ENCODE data around the gene KCNAB2.
"Not testable (repeated sequence)": the region's sequence is repeated elsewhere in the genome, so short reads cannot be mapped to it uniquely, and the experiment has no call there.

KCNAB2 gene

DNA sequence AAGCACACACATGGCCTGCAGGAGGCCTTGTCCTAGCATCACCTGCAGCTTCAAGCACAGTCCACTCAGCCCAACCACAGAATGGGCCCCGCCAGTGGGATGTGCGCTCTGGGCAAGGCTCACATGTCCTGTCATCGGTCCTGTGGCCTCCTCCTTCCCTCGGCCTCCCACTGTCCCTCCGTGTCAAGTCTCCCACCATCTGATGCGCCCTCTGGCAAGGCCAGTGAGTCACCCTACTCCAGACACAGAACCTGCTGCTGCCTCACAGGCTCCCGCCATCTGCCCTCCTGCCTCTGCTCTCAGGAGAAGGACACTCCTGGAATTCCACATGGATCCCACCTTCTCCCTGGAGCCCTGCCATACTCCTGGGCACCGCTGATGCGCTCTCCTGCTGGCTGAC, 14.2 kb downstream of the KCNAB2 start:
- no peak for DNase-seq

DNA sequence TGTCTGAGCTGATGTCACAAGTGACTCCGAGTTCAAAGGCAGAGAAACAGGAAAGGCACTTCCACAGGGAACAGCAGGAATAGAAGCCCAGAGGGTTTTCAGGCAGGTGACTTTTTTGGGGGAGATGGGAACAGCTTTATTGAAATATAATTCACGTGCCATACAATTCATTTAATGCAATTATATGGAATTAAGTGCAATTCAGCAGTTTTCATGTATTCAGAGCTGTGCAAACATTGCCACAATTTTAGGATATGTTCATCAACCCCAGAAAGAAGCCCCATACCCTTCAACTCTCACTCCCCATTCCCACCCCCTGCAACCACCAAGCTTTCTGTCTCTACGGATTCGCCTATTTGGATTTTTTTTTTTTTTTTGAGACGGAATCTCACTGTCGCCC, 17.0 kb downstream of the KCNAB2 start:
- no peak for DNase-seq

DNA sequence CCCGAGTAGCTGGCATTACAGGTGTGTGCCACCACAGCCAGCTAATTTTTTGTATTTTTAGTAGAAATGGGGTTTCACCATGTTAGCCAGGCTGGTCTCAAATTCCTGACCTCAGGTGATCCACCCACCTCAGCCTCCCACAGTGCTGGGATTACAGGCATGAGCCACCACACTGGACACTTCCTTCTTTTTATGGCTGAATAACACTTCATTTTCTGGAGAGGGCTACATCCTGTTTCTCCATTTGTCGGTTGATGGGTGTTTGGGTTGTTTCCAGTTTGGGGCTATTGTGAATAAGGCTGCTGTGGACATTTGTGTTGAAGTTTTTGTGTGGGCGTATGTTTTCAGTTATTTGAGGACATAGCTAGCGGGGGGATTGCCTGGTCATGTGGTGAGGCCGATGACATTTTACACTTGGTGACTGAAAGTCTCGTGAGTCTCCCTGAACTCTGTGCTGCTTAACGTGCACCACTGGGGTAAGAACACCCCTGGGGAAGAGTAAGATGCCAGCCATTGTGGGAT, 17.9 kb downstream of the KCNAB2 start:
- DNase-seq = not testable (repeated sequence)

DNA sequence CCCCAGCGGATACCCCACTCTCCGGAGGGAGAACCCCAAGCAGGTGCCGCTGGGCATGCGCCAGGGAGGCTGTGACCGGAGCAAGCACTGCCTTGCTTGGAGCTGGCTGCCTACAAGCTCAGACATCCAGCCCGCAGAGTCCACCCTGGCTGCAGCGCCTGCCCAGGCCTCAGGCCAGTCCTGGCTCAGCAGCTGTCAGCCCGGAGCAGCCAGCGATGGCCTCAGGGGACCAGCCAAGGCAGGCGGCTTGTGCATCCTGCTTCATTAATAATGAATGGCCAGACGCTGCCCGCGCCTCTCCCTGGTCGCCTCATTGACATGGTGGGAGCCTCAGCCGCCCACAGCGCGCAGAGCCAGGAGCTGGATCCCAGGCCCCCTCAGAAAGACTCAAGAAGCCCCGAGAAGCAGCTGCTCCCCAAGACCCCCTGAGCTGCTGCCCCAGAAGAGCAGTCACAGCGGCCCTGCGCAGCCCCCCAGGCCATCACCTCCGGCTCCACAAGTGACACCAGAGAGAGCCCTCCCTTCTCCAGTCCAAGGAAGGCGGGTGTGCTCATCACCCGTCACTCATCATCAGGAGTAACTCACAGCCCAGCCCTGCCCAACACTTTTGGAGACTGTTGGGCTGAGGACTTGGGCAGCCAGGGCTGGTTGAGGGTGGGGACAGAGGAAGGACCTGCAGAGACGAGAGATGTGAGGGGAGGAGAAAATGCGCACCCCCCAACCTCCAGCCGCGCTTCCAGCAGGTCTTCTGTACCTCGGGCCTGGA, 19.6 kb downstream of the KCNAB2 start:
- DNase-seq = no peak

DNA sequence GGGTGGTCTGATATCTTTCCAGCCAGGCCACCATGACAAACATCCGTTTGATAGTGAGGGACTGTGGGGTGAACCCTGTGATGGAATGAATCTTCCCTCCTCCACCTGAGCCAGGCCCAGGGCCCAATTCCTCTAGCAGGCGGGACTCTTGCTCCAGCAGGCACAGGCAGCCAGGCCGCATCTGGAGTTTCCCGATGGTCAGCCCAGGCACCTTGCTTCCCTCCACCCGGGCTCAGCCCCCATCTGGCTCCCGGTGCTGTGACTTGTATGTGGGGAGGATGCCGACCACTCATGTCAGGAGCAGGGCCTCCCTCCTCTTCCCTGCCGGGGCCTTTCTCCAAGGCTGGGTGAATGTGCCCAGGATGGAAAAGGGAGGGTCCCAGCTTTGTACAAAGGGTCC, 21.0 kb downstream of the KCNAB2 start:
- DNase-seq = no peak

DNA sequence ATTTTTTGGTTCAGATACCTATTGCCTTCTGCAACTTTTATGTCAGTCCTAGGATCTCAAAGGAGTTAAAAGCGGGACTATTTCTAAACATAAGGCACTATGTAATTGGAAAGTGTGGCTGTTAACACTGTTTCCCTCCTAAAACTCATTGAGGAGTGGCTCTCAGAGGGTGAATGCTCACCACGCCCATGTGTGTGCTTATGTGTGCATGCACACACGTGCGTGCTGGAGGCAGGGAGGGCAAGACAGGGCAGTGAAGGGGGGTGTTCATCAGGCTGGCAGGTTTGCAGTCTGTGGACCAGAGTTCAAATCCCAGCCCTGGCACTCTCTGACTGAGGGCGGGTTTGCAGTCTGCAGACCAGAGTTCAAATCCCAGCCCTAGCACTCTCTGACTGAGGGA, 22.4 kb downstream of the KCNAB2 start:
- DNase-seq = no peak

DNA sequence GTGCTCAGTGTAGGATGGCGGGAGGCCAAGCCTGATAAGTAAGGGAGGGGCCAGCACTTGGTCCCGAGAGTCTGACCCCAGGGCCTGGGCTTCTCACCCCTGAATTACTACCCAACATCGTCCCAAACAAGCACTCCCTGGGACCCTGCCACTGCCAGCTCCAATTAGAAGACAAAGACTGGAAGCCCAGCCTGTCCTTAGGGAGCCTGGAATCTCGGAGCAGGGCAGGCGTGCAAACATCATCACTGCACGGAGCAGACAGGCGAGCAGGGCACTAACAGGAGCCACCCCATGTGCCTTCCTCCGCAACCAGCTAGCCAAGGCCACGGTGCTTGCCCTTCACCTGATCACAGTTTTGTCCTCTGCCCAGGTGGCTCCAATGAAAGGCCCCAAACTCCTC, 23.2 kb downstream of the KCNAB2 start:
- no peak for DNase-seq

DNA sequence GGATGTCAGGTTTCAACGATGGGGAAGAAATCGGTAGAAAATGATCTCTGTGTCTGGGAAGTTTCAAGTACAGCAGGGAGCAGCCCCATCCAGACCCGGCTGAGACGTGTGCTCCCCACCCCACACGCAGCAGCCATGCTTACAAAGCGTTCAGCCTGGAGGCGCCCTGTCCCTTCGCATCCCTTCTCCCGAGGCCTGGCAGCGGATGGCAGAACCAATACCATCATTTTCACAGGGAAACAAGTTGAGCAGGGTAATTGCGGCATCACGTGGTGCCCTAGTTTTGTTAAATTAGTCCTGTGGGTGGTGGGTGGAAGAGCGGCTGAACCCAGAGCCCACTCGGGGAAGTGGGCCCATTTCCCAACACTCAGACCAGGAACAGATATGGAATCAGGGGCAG, 23.9 kb downstream of the KCNAB2 start:
- DNase-seq = no peak

DNA sequence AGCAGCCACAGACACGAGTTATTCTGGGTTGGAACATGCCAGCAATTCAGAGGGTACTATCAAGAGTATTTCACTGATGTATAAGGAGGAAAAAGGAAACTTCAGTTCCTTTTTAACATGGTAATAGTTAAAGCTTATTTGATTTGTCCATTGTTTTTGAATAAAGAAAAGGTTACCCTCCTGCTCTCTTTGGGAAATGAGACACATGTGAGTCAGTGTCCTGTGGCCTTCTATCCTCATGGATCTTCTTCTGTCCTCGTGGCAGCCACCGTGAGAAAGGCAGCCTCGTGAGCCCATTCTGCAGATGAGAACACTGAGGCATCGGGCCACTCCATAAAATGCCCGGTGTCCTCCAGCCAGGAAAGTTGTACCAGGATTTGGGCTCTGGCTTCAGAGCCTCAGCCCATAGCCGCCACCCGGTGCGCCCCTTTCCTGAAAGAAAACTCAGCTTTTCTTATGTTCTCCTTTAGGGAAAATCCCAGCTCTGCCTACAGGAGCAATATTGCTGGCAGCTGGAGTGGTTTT, 24.8 kb downstream of the KCNAB2 start:
- no peak for DNase-seq

DNA sequence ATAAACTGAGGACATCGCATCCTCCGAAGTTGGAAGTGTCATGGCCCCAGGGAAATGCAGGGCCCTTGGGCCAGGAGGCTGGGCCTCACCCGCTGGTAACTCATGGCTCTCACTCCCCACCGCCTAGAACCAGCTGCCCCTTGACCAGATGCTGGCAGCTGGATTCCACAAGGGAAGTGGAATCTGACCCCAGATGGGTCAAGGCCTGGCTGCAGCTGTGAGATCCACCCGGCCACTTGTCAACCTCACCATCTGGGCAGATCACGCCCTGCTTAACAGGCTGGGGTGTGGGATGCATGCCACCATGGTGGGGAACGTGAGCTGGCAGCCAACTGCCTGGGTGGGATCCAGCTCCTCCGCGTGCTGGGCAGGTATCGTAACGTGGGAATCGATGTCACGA, 25.5 kb downstream of the KCNAB2 start:
- no peak for DNase-seq

DNA sequence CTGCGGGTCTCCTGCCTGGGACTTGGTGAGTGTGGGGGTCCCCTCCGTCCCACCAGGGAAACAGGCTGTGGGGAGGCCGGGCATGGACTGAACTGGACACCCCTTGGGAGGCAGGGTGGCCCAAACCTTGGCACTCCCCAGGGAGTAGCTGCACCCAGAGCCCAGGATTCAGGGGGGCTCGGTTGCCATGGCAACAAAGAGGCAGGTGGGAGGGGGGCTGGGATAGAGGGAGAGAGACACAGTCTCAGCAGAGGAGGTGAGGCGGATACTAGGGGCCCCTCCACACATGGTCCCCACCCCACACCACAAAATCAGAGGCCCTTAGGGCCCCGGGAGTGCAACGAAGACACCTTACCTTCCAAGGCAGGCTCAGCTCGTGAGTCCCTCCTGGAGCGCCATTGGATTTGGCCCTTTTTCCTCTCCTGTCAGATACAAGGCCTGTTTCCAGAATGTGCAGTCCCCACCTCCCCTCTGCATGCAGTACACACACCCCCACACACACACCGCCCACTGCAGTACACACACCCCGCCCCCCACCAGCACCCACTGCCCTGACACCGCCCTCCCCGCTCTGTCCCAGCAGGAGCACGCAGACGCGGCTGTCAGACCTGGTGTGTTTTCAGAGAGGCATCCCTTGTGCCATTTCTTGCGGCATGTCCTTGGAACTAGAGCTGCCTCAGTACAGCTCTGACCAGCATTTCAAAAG, 27.2 kb downstream of the KCNAB2 start:
- DNase-seq = no peak

DNA sequence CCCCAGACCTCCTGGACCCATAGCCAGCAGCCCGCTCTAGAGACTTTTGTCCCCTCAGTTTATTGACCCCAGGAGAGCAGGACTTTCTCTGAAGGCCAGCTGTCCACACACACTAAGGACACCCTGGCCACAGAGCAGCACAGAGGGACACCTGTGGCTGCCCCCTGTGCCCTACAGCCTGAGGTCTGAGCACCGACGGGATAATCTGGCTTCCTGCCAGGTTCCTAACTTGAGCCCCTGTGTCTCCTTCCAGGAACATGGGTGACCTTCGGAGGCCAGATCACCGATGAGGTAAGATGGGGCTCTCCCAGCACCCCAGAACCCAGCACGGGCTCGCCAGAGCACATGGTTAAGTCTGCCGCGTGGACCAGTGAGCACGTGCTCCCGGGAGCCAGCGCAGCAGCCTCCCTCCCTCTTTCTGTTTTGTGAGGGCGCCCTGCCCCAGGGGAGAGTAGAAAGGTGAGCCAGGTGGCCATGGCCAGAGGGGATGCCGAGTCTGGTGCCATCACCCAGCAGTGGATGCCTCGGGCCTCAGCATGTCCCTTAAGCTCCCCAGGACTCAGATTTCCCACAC, 27.9 kb downstream of the KCNAB2 start:
- no peak for DNase-seq

DNA sequence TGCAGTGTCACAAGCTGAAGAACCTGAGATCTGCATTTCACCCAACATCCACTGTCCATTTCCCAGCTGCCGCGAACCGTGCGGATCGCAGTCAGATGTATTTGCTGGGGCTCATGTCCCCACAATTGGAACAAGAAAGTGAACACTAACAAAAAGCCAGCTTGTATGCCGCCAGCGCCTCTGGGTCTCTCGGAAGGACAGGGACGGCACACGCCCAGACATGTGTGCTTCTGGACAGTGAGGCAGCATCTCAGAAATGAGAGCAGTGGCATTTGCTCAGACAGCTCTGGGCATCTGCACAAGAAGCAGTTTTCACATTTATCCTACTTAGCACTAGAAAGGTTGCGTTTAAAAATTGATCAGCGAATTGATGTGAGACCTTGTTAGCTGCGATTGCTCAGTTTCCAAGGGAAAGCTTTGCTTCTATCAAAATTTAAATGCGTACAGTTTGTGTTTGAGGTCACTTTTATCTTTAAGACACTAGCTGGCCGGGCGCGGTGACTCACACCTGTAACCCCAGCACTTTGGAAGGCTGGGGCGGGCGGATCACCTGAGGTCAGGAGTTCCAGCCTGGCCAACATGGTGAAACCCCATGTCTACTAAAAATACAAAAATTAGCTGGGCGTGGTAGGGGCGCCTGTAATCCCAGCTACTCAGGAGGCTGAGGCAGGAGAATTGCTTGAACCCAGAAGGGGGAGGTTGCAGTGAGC, 28.7 kb downstream of the KCNAB2 start:
- DNase-seq = no peak

DNA sequence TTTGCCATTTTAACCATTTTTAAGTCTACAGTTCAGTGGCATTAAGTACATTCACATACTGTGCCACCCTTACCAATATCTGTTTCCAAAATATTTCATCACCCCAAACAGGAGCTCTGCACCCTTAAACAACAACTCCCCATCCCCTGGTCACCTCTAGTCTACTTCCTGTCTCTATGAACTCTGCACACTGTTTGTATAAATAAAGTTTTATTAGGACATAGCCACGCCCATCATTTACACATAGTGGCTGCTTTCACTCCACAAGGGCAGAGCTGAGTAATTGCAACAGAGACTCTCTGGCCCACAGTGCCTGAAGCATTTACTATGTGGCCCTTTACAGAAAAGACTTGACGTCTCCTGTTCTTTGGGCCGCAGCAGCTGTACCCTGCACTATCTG, 30.1 kb downstream of the KCNAB2 start:
- DNase-seq = no peak

DNA sequence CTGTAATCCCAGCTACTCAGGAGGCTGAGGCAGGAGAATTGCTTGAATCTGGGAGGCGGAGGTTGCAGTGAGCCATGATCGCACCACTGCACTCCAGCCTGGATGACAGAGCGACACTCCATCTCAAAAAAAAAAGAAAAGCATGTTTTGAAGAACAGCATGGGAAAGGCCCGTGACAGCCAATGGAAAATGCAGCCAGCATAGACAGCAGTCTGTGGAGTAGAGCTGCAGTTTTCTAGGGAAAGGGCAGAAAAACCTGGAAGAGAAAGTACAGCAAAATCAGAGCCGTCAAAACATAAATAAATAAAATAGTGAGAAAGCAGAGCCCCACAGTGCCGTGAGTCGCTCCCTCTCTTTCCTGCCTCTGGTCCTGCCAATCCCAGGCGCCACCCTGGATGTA, 31.4 kb downstream of the KCNAB2 start:
- DNase-seq = not testable (repeated sequence)

DNA sequence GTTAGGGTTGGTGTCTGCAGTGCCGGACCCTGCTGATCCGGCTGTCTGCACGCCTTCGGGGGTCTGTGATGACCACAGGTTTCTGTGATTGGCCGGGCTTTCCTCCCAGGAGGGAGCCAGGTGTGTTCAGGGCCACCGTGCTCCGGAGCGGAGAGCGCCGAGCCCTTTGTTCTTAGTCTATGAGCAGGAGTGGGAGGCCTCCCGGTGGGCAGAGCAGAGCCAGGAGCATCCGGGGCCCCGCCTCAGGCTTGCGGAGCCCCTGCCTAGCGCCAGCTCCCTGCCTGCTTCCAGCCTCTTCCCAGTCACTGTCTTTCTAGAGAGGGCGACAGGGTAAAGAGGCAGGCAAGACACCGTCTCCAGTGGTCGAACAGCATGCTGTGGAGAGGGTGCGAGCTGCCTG, 31.8 kb downstream of the KCNAB2 start:
- no peak for DNase-seq

DNA sequence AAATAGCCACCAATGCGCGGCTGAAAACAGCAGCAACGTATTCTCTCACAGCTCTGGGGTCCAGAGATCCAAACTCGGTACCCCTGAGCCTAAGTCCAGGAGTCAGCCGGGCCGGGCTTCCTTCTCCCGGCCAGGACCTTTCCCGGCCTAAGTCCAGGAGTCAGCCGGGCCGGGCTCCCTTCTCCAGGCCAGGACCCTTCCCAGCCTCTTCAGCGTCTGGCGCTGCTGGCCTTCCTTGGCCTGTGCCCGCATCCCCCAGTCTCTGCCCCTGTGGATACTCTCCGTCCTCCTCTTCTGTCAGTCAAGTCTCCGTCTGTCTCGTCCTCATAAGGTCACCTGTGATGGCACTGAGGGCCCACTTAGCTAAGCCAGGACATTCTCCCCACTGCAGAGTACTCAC, 32.2 kb downstream of the KCNAB2 start:
- DNase-seq = no peak

DNA sequence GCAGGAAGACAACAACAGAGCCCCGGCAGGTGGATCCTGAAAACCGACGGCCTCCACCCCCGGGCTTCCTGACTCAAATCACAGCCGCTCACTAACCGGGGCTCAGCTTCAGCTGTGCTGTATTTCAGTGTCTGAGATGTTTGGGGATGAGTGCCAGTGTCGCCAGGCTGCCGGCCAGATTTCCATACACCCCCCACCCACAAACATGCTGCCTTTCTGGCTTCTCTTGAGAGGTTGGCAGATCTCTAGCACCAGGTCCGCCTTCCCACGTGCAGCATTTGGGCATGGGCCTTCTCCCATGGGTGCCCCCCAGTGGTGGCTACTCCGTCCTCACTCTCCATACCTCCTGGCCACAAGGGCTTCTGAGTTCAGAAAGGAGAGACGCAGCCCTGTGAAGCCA, 34.8 kb downstream of the KCNAB2 start:
- no peak for DNase-seq

DNA sequence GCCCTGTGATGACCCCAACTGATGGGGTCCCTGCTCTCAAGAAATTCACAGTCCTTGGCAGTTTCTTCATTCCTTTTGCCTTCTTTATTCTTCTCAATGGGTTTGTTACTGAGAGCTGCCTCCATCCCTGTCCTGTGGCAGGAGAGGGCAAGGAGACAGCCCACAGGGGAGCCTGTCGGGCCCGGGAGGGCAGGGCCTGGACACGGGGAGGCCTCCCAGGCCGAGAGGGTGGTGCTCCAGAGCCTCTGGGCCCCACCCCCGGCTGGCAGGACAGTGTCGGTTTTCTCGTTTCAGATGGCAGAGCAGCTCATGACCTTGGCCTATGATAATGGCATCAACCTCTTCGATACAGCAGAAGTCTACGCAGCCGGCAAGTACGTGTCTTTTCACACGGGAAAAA, 36.2 kb downstream of the KCNAB2 start:
- no peak for DNase-seq

DNA sequence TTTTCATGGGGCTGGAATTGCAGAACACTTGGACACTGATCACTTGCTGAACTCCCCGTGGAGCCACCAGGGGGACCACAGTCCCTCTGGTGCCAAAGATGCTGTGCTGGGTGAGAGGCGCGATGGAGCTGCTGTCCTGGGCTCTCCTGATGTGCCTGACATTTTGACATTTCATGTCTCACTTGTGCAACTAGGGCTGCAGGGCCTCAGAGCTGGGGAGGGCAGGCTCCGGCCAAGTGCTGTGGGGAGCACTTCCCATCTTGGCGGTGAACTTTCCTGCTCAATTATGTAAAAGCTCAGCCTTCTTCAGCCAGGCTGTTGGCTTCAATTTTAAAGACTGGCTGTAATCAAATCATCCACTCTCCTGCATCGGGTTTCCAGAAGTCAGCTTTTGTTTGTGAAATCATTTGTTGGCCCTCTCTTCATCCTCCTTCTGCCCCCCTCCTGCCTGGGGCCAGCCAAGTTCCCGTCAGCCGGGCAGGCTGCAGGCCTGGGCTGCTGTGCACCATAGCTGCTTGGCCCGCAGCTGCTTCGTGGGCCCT, 36.8 kb downstream of the KCNAB2 start:
- no peak for DNase-seq

DNA sequence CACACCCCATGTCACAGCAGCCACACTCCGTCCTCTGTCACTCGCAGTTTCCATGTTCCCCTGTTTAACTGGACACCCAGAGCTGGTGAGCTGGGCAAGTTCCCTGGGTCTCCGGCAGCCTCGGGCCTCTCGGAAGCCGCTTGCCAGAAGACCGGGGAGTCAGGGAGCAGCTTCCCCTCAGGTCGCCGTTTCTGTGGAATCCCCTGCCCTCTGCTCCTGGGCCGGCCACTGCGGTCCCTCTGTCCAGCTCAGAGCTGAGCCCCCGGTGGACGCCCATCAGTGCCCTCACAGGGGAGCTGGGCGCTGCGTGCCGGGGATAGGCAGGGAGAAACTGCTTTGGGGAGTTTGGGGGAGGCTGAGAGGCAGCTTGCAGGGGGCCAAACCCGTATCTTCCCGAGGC, 37.7 kb downstream of the KCNAB2 start:
- DNase-seq = no peak

DNA sequence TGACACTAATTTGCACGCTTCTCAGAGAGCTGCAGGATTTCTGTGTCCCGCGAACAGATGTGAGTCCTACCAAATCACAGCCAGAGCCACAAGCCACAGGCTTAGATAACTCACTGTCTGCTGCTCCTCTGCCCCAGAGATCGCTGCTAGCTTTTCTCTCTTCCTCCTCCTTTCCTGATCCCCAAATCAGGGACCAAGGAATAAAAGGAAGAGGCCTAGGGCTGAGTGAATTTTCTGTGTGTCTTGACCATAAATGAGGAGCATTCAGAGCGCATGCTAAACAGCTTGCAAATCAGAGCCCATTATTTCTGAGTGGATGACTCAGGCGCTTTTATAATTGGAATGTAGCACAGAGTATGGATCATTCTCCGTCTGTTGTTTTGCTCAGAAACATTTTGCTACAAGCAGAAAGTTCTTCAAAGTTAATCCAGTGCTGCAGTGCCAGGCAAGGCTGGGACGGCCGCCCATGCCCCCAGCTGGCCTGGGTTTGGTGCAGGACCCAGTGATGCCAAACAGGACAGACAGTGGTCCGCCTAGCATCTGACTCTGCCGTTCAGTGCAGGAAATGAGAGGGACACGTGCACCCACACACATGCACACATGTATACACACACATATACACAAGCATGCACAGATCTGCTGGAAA, 38.2 kb downstream of the KCNAB2 start:
- DNase-seq = no peak
